Muscle of leg (tissue), 16 donors: ENCODE results near the gene FAAH. TPM values are rescaled to one million over a fixed set of nuclear protein-coding genes. Genes with fewer than 3 reads are reported as not detected.
A peak's percentile ranks its signal among the peaks of the same experiment; 100 is the strongest.
"Not testable (repeated sequence)": the region's sequence is repeated elsewhere in the genome, so short reads cannot be mapped to it uniquely, and the experiment has no call there.

Source experiments
- DNase-seq: peaks from one replicate; pipeline ENCODE4 v3.0.0; 2013
- H3K27ac ChIP-seq: one replicate; pipeline ENCODE4 v1.5.1; 2013; ENCODE audit warnings: mild to moderate bottlenecking, low read length, control low read depth
- H3K27me3 ChIP-seq: one replicate; pipeline ENCODE4 v1.6.1; 2013; ENCODE audit warnings: low read length; ENCODE audit not compliant: control insufficient read depth, insufficient read depth
- H3K36me3 ChIP-seq: one replicate; pipeline ENCODE4 v1.6.1; 2013; ENCODE audit warnings: low read length; ENCODE audit not compliant: control insufficient read depth, insufficient read depth
- H3K4me1 ChIP-seq: one replicate; pipeline ENCODE4 v1.6.1; 2013; ENCODE audit warnings: low read length; ENCODE audit not compliant: control insufficient read depth, insufficient read depth
- H3K4me3 ChIP-seq: one replicate; pipeline ENCODE4 v1.5.1; 2013; ENCODE audit warnings: low read length, control low read depth
- H3K9me3 ChIP-seq: replicated peaks from 2 replicates; pipeline ENCODE4 v1.6.1; 2013; ENCODE audit warnings: low read depth, low read length; ENCODE audit not compliant: control insufficient read depth
- WGBS: methylation state at CpG from one replicate; pipeline ENCODE4 v1.1.5; 2013; ENCODE audit warnings: missing lambda C conversion rate; ENCODE audit not compliant: insufficient coverage; 5-methylcytosine and 5-hydroxymethylcytosine counted together
- long read RNA-seq, 11 donors: transcript quantifications; one replicate each; lab custom pipeline, GENCODE V29; 2026
- polyA plus RNA-seq, 8 donors: library from polyadenylated mRNA; unstranded; fragments of 120-200 nt; gene quantifications; one replicate each; pipeline versions ENCODE4 v1.2.1 to v1.2.3, GENCODE V29; 2013; ENCODE audit warnings: inconsistent platforms in 1 of 8, low replicate concordance in 1 of 8; ENCODE audit not compliant: insufficient read length in 8 of 8, insufficient read depth in 1 of 8
- total RNA-seq: library from RNA; stranded (reverse); fragments of 120-200 nt; gene quantifications from one replicate; pipeline ENCODE4 v1.2.4, GENCODE V29; 2013

The FAAH gene
- 12.6 TPM for total RNA-seq
- polyA plus RNA-seq, result 10 to 100 TPM in 7 of 8 donors, 1 to 10 TPM in 1; 9.7 to 25.8 (median 18.0) TPM
- long read RNA-seq, donor 1, partial matches to known transcripts, result 0 of 2 reads
- long read RNA-seq, donor 1, other reads (novel, unspliced or antisense), result 0 of 2 reads
- long read RNA-seq, donor 2, result 0 reads
- long read RNA-seq, donor 3, partial matches to known transcripts, result 0 of 1 reads
- long read RNA-seq, donor 3, other reads (novel, unspliced or antisense), result 0 of 1 reads
- long read RNA-seq, donor 4, partial matches to known transcripts, result 0 of 2 reads
- long read RNA-seq, donor 4, other reads (novel, unspliced or antisense), result 0 of 2 reads
- long read RNA-seq, donor 5, partial matches to known transcripts, result 0 of 2 reads
- long read RNA-seq, donor 5, other reads (novel, unspliced or antisense), result 0 of 2 reads
- long read RNA-seq, donor 6, partial matches to known transcripts, result 0 of 1 reads
- long read RNA-seq, donor 6, other reads (novel, unspliced or antisense), result 0 of 1 reads
- long read RNA-seq, donor 7, partial matches to known transcripts, result 0 of 1 reads
- long read RNA-seq, donor 7, other reads (novel, unspliced or antisense), result 0 of 1 reads
- long read RNA-seq, donor 8, partial matches to known transcripts, result 0 of 1 reads
- long read RNA-seq, donor 8, other reads (novel, unspliced or antisense), result 0 of 1 reads
- long read RNA-seq, donor 9, partial matches to known transcripts, result 0 of 3 reads
- long read RNA-seq, donor 9, other reads (novel, unspliced or antisense), result 0 of 3 reads
- long read RNA-seq, donor 10, partial matches to known transcripts, result 0 of 2 reads
- long read RNA-seq, donor 10, other reads (novel, unspliced or antisense), result 0 of 2 reads
- long read RNA-seq, donor 11, partial matches to known transcripts, result 0 of 3 reads
- long read RNA-seq, donor 11, other reads (novel, unspliced or antisense), result 0 of 3 reads

- 1% methylated on average over 65 of the region's 75 CpGs for WGBS
- H3K4me3 ChIP-seq, result peak within 1 kb of the TSS; percentile 40
Observed at GRCh38 chr1:46394108-46394871, at the start of gene FAAH. FAAH (plus strand) TSS chr1:46394317; CDS start chr1:46394349, 32 bp downstream.

GRCh38 chr1:46344481-46344880, 49.6 kb upstream of the FAAH start:
- no peak for DNase-seq
- peaks cover 45% of the 10 kb centered on the region for H3K36me3 ChIP-seq
- peaks cover 28% of the 10 kb centered on the region for H3K4me1 ChIP-seq
- H3K9me3 ChIP-seq, result no peaks in the 10 kb centered on the region
- 88% methylated on average over 1 of the region's 3 CpGs for WGBS
- H3K4me3 ChIP-seq, result no peak overlapping the region
- H3K27ac ChIP-seq, result no peak overlapping the region
- no peaks in the 10 kb centered on the region for H3K27me3 ChIP-seq

More at GRCh38 chr1:46394108-46394871, at the start of gene FAAH:
- peaks cover 29% of the 10 kb centered on the region for H3K27me3 ChIP-seq
- DNase-seq, result peak; percentile 78
- H3K36me3 ChIP-seq, result no peaks in the 10 kb centered on the region
- H3K27ac ChIP-seq, result no peak within 1 kb of the TSS
- H3K4me1 ChIP-seq, result peaks cover 25% of the 10 kb centered on the region
- H3K9me3 ChIP-seq, result peaks cover 13% of the 10 kb centered on the region

GRCh38 chr1:46345281-46345680, 48.8 kb upstream of the FAAH start:
- H3K27ac ChIP-seq, result no peak overlapping the region
- no peaks in the 10 kb centered on the region for H3K9me3 ChIP-seq
- peaks cover 23% of the 10 kb centered on the region for H3K4me1 ChIP-seq
- no peak overlapping the region for H3K4me3 ChIP-seq
- peaks cover 53% of the 10 kb centered on the region for H3K36me3 ChIP-seq
- no peak for DNase-seq
- H3K27me3 ChIP-seq, result no peaks in the 10 kb centered on the region

GRCh38 chr1:46352363-46352762, 41.8 kb upstream of the FAAH start:
- 85% methylated on average over 2 of the region's 2 CpGs for WGBS
- no peak for DNase-seq
- peaks cover 45% of the 10 kb centered on the region for H3K36me3 ChIP-seq
- H3K9me3 ChIP-seq, result no peaks in the 10 kb centered on the region
- no peaks in the 10 kb centered on the region for H3K4me1 ChIP-seq
- no peaks in the 10 kb centered on the region for H3K27me3 ChIP-seq
- no peak overlapping the region for H3K4me3 ChIP-seq
- no peak overlapping the region for H3K27ac ChIP-seq

- H3K9me3 ChIP-seq, H3K27me3 ChIP-seq, H3K4me3 ChIP-seq, DNase-seq, H3K27ac ChIP-seq, H3K4me1 ChIP-seq: not testable (repeated sequence)
- WGBS, result 79% methylated on average over 2 of the region's 5 CpGs
- H3K36me3 ChIP-seq, result peaks cover 43% of the 10 kb centered on the region
Observed at GRCh38 chr1:46355920-46356319, 38.2 kb upstream of the FAAH start.

- peaks cover 48% of the 10 kb centered on the region for H3K36me3 ChIP-seq
- H3K9me3 ChIP-seq, result no peaks in the 10 kb centered on the region
- H3K27ac ChIP-seq, result no peak overlapping the region
- no peaks in the 10 kb centered on the region for H3K27me3 ChIP-seq
- 90% methylated on average over 2 of the region's 3 CpGs for WGBS
- no peaks in the 10 kb centered on the region for H3K4me1 ChIP-seq
- H3K4me3 ChIP-seq, result no peak overlapping the region
- no peak for DNase-seq
Observed at GRCh38 chr1:46362158-46362557, 32.0 kb upstream of the FAAH start.

GRCh38 chr1:46363121-46363520, 31.0 kb upstream of the FAAH start:
- WGBS, result 93% methylated on average over 5 of the region's 5 CpGs
- no peaks in the 10 kb centered on the region for H3K9me3 ChIP-seq
- H3K27ac ChIP-seq, result no peak overlapping the region
- no peak overlapping the region for H3K4me3 ChIP-seq
- peaks cover 49% of the 10 kb centered on the region for H3K36me3 ChIP-seq
- H3K27me3 ChIP-seq, result no peaks in the 10 kb centered on the region
- DNase-seq, result no peak
- H3K4me1 ChIP-seq, result no peaks in the 10 kb centered on the region

- Histone ChIP-seq H3K9me3 (no peaks in the 10 kb centered on the region), H3K4me1 (no peaks in the 10 kb centered on the region), H3K27ac (no peak overlapping the region), H3K4me3 (no peak overlapping the region), H3K27me3 (no peaks in the 10 kb centered on the region), H3K36me3 (peaks cover 48% of the 10 kb centered on the region)
- peak; percentile 57 for DNase-seq
- WGBS, result 0% methylated on average over 1 of the region's 5 CpGs
Observed at GRCh38 chr1:46364612-46365011, 29.5 kb upstream of the FAAH start.

GRCh38 chr1:46365796-46366195, 28.3 kb upstream of the FAAH start:
- H3K27me3 ChIP-seq, DNase-seq, H3K4me3 ChIP-seq, H3K9me3 ChIP-seq, H3K27ac ChIP-seq, H3K4me1 ChIP-seq: not testable (repeated sequence)
- 91% methylated on average over 4 of the region's 8 CpGs for WGBS
- H3K36me3 ChIP-seq, result peaks cover 41% of the 10 kb centered on the region
